GM18861 (cell line): ENCODE measurements around the gene SCN2B.
"Not testable (repeated sequence)": the region's sequence is repeated elsewhere in the genome, so short reads cannot be mapped to it uniquely, and the experiment has no call there.

ENCODE experiments used
- ATAC-seq: cut with Tn5 transposase; IDR thresholded peaks from one replicate; pipeline ENCODE4 v1.9.1; 2021; ENCODE audit not compliant: unreplicated experiment

Gene SCN2B

GRCh38 chr11:118207079-118207478 lies 30.6 kb upstream of the SCN2B start:
- no peak for ATAC-seq

GRCh38 chr11:118206391-118207031 lies 30.1 kb upstream of the SCN2B start:
- no peak for ATAC-seq

GRCh38 chr11:118205606-118206378 lies 29.4 kb upstream of the SCN2B start:
- ATAC-seq: no peak

GRCh38 chr11:118202599-118203422 lies 26.4 kb upstream of the SCN2B start:
- ATAC-seq: peak; percentile 47

GRCh38 chr11:118201966-118202365 lies 25.5 kb upstream of the SCN2B start:
- ATAC-seq: no peak

GRCh38 chr11:118200901-118201680 lies 24.7 kb upstream of the SCN2B start:
- no peak for ATAC-seq

GRCh38 chr11:118200497-118200896 lies 24.1 kb upstream of the SCN2B start:
- no peak for ATAC-seq

- no peak for ATAC-seq
Observed at GRCh38 chr11:118199135-118199534, 22.7 kb upstream of the SCN2B start.

- no peak for ATAC-seq
Observed at GRCh38 chr11:118198370-118198769, 21.9 kb upstream of the SCN2B start.

- ATAC-seq: no peak
Observed at GRCh38 chr11:118194835-118195627, 18.6 kb upstream of the SCN2B start.

GRCh38 chr11:118193910-118194566 lies 17.6 kb upstream of the SCN2B start:
- no peak for ATAC-seq

GRCh38 chr11:118192817-118193216 lies 16.4 kb upstream of the SCN2B start:
- not testable (repeated sequence) for ATAC-seq

GRCh38 chr11:118190942-118191506 lies 14.6 kb upstream of the SCN2B start:
- not testable (repeated sequence) for ATAC-seq

- ATAC-seq: no peak
Observed at GRCh38 chr11:118186346-118187107, 10.1 kb upstream of the SCN2B start.

GRCh38 chr11:118184784-118185579 lies 8.5 kb upstream of the SCN2B start:
- ATAC-seq: no peak

- ATAC-seq: not testable (repeated sequence)
Observed at GRCh38 chr11:118183691-118184090, 7.3 kb upstream of the SCN2B start.

- peak; percentile 62 for ATAC-seq
Observed at GRCh38 chr11:118180300-118180703, 3.9 kb upstream of the SCN2B start.

GRCh38 chr11:118176778-118177134 lies 317 bp upstream of the SCN2B start:
- no peak for ATAC-seq
